ENCODE measurements around the gene DXO. TPM values are rescaled to one million over a fixed set of nuclear protein-coding genes. Genes with fewer than 3 reads are reported as not detected.

DXO gene
- polyA plus RNA-seq, 3 donors = 5.5 to 49.6 (median 10.4) TPM

- no peak overlapping the region for H3K4me2 ChIP-seq (replicated peaks; ENCODE audit: extremely low read depth, low read length, poor library complexity, severe bottlenecking)
- peaks cover 12% of the 10 kb centered on the region for H3K4me1 Mint-ChIP-seq
- H3K9ac ChIP-seq (ENCODE audit: insufficient read depth, low read length, poor library complexity, severe bottlenecking) = no peak overlapping the region
- no peak overlapping the region for H3K4me3 ChIP-seq (replicated peaks in 1 of 3; ENCODE audit: low read depth in 2 of 3, low read length in 3 of 3)
- H3K36me3 Mint-ChIP-seq = peaks cover 85 to 90% of the 10 kb centered on the region in 2 donors
- H3K79me2 ChIP-seq (ENCODE audit: insufficient read depth, low read length) = peaks cover 17% of the 10 kb centered on the region
- no peaks in the 10 kb centered on the region for H3K9me3 ChIP-seq (replicated peaks in 1 of 2; ENCODE audit: control insufficient read depth in 1 of 2, insufficient read depth in 1 of 2, low read length in 2 of 2)
- peaks cover 8 to 13% of the 10 kb centered on the region in 2 donors for H3K4me1 ChIP-seq (ENCODE audit: control insufficient read depth in 1 of 2, insufficient read depth in 2 of 2, low read length in 2 of 2)
- H3K27ac ChIP-seq (ENCODE audit: low read depth in 1 of 2, low read length in 2 of 2) = no peak overlapping the region
- no peak overlapping the region for H3K4me3 Mint-ChIP-seq
- no peaks in the 10 kb centered on the region for H4K20me1 ChIP-seq (ENCODE audit: insufficient read depth, low read length)
- H3K27me3 ChIP-seq (ENCODE audit: control insufficient read depth in 2 of 2, insufficient read depth in 2 of 2, low read length in 2 of 2) = no peaks in the 10 kb centered on the region
- peak overlapping the region in 2 of 7 donors; percentile 28 to 37 for H3K27ac Mint-ChIP-seq
- intact Hi-C loops (cut with micrococcal nuclease) = no loop called here
- peaks cover 84 to 92% of the 10 kb centered on the region in 2 donors for H3K36me3 ChIP-seq (replicated peaks in 1 of 2; ENCODE audit: control insufficient read depth in 1 of 2, insufficient read depth in 2 of 2, low read length in 2 of 2)
- DNase-seq = no peak
- 97% methylated on average over 7 of the region's 19 CpGs for WGBS (ENCODE audit: insufficient coverage)
- H3K9me3 Mint-ChIP-seq = no peaks in the 10 kb centered on the region
- no peak overlapping the region for H2AFZ ChIP-seq (ENCODE audit: insufficient read depth, low read depth, low read length, poor library complexity, severe bottlenecking)
- H3K27me3 Mint-ChIP-seq (ENCODE audit: low read depth in 3 of 3) = peaks cover 0 to 1% (median 0%) of the 10 kb centered on the region in 3 donors
- TF ChIP-seq, protein P1, sequence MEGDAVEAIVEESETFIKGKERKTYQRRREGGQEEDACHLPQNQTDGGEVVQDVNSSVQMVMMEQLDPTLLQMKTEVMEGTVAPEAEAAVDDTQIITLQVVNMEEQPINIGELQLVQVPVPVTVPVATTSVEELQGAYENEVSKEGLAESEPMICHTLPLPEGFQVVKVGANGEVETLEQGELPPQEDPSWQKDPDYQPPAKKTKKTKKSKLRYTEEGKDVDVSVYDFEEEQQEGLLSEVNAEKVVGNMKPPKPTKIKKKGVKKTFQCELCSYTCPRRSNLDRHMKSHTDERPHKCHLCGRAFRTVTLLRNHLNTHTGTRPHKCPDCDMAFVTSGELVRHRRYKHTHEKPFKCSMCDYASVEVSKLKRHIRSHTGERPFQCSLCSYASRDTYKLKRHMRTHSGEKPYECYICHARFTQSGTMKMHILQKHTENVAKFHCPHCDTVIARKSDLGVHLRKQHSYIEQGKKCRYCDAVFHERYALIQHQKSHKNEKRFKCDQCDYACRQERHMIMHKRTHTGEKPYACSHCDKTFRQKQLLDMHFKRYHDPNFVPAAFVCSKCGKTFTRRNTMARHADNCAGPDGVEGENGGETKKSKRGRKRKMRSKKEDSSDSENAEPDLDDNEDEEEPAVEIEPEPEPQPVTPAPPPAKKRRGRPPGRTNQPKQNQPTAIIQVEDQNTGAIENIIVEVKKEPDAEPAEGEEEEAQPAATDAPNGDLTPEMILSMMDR (IDR thresholded peaks at IDR 0.05) = no peak
These were observed 8.0 kb downstream of the DXO start for GRCh38 chr6:31963921-31964320.

DNA sequence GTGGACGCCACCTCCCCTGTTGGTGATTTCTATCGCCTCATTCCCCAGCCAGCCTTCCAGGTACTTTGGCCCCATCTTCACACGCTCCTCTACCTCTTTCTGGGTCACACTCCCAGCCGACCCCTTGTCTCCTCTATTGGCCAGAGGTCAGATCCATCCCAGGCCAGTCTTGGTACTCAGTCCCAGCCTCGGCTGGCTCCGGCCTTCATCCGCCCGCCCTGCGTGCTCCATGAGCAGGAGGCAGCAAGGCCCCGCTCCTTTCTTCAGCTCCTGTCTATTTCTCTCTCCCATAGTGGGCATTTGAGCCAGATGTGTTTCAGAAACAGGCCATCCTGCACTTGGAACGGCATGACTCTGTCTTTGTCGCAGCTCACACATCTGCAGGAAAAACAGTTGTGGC, 10.3 kb downstream of the DXO start:
- Histone ChIP-seq H3K4me1 (ENCODE audit: control insufficient read depth in 1 of 2, insufficient read depth in 2 of 2, low read length in 2 of 2) (peaks cover 17 to 22% of the 10 kb centered on the region in 2 donors), H3K4me3 (replicated peaks in 1 of 3; ENCODE audit: low read depth in 2 of 3, low read length in 3 of 3) (no peak overlapping the region), H3K9me3 (replicated peaks in 1 of 2; ENCODE audit: control insufficient read depth in 1 of 2, insufficient read depth in 1 of 2, low read length in 2 of 2) (no peaks in the 10 kb centered on the region), H3K9ac (ENCODE audit: insufficient read depth, low read length, poor library complexity, severe bottlenecking) (no peak overlapping the region), H3K27me3 (ENCODE audit: control insufficient read depth in 2 of 2, insufficient read depth in 2 of 2, low read length in 2 of 2) (no peaks in the 10 kb centered on the region), H3K4me2 (replicated peaks; ENCODE audit: extremely low read depth, low read length, poor library complexity, severe bottlenecking) (no peak overlapping the region), H4K20me1 (ENCODE audit: insufficient read depth, low read length) (no peaks in the 10 kb centered on the region), H3K27ac (ENCODE audit: low read depth in 1 of 2, low read length in 2 of 2) (no peak overlapping the region), H2AFZ (ENCODE audit: insufficient read depth, low read depth, low read length, poor library complexity, severe bottlenecking) (no peak overlapping the region), H3K36me3 (replicated peaks in 1 of 2; ENCODE audit: control insufficient read depth in 1 of 2, insufficient read depth in 2 of 2, low read length in 2 of 2) (peaks cover 67 to 76% of the 10 kb centered on the region in 2 donors), H3K79me2 (ENCODE audit: insufficient read depth, low read length) (peaks cover 26% of the 10 kb centered on the region)
- 97% methylated on average over 12 of the region's 12 CpGs for WGBS (ENCODE audit: insufficient coverage)
- Mint-ChIP-seq H3K27ac (peak overlapping the region in 4 of 7 donors; percentile 0 to 76 (median 35)), H3K4me3 (no peak overlapping the region), H3K4me1 (peaks cover 22% of the 10 kb centered on the region), H3K27me3 (ENCODE audit: low read depth in 3 of 3) (peaks cover 0 to 1% (median 0%) of the 10 kb centered on the region in 3 donors), H3K36me3 (peaks cover 70 to 73% of the 10 kb centered on the region in 2 donors), H3K9me3 (no peaks in the 10 kb centered on the region)
- intact Hi-C loops (cut with micrococcal nuclease) = no loop called here
- no peak for DNase-seq
- TF ChIP-seq, protein P1 (IDR thresholded peaks at IDR 0.05) = no peak

Data from CD14-positive monocyte (primary cell).